NCI-H774 (cell line): ENCODE measurements around the gene KCNT1.

Experiments
- DNase-seq: peaks from one replicate; lab custom pipeline; 2025; lab: John Stamatoyannopoulos, UW

The KCNT1 gene

GRCh38 chr9:135798263-135798585 lies 96.2 kb downstream of the KCNT1 start:
- no peak for DNase-seq

- no peak for DNase-seq
Observed at GRCh38 chr9:135799261-135799660, 97.3 kb downstream of the KCNT1 start.

- no peak for DNase-seq
Observed at GRCh38 chr9:135801070-135801469, 99.1 kb downstream of the KCNT1 start.

GRCh38 chr9:135802876-135803419 lies 101.0 kb downstream of the KCNT1 start:
- no peak for DNase-seq

- DNase-seq: no peak
Observed at GRCh38 chr9:135803441-135803840, 101.5 kb downstream of the KCNT1 start.

- DNase-seq: no peak
Observed at GRCh38 chr9:135804581-135805421, 102.8 kb downstream of the KCNT1 start.

GRCh38 chr9:135805422-135806022 lies 103.5 kb downstream of the KCNT1 start:
- no peak for DNase-seq

- DNase-seq: no peak
Observed at GRCh38 chr9:135809166-135809565, 107.2 kb downstream of the KCNT1 start.

- DNase-seq: no peak
Observed at GRCh38 chr9:135810806-135811575, 109.0 kb downstream of the KCNT1 start.

GRCh38 chr9:135811801-135812200 lies 109.8 kb downstream of the KCNT1 start:
- no peak for DNase-seq

- no peak for DNase-seq
Observed at GRCh38 chr9:135812961-135813360, 111.0 kb downstream of the KCNT1 start.

- no peak for DNase-seq
Observed at GRCh38 chr9:135813671-135814290, 111.8 kb downstream of the KCNT1 start.

- DNase-seq: no peak
Observed at GRCh38 chr9:135814421-135815095, 112.6 kb downstream of the KCNT1 start.

- DNase-seq: no peak
Observed at GRCh38 chr9:135815413-135815812, 113.4 kb downstream of the KCNT1 start.

GRCh38 chr9:135815830-135816650 lies 114.1 kb downstream of the KCNT1 start:
- no peak for DNase-seq

GRCh38 chr9:135816651-135816970 lies 114.6 kb downstream of the KCNT1 start:
- DNase-seq: no peak

GRCh38 chr9:135817951-135818717 lies 116.1 kb downstream of the KCNT1 start:
- DNase-seq: no peak

GRCh38 chr9:135818718-135819475 lies 116.9 kb downstream of the KCNT1 start:
- no peak for DNase-seq

- DNase-seq: no peak
Observed at GRCh38 chr9:135819905-135820304, 117.9 kb downstream of the KCNT1 start.
